ENCODE results near the gene SART1. TPM values are rescaled to one million over a fixed set of nuclear protein-coding genes. Genes with fewer than 3 reads are reported as not detected.

SART1 gene
- polyA plus RNA-seq (2014; cell fraction: cytosol; rRNA removed) = 12.6 and 42.4 TPM in 2 replicates
- 30.5 and 35.2 TPM in 2 replicates for polyA plus RNA-seq (2014; cell fraction: nucleus; rRNA removed)

DNA sequence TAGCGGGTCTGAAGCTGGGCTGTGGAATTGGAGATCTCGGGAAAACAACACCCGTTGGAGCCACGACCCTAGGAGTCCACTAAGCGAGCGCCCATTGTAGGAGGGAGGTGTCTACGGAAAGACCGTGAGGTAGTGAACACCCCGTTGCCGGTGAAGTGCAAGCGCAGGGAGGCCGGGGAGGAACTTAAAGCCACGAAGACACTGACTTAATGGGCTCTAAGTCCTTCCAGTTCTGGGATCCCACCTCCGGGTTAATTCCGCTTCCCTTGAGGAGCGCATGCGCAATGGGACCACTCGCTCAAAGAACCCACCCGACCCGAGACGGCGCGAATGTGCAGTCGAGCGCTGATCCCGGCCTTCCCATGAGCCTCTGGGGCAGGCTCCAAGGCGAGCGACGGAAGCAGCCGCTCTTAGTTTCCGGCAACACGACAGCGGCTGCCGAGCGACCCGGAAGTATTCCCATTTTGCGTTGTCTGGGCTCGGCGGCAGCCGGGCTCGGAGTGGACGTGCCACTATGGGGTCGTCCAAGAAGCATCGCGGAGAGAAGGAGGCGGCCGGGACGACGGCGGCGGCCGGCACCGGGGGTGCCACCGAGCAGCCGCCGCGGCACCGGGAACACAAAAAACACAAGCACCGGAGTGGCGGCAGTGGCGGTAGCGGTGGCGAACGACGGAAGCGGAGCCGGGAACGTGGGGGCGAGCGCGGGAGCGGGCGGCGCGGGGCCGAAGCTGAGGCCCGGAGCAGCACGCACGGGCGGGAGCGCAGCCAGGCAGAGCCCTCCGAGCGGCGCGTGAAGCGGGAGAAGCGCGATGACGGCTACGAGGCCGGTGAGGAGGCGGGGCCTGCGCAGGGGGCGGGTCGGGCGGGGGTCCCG, at the start of gene SART1:
SART1 (plus strand) TSS at position 468 of the 874 bp plus-strand sequence; CDS start at position 515, 47 bp downstream.
- peak; percentile 99 for DNase-seq (ENCODE audit: low spot score)

DNA sequence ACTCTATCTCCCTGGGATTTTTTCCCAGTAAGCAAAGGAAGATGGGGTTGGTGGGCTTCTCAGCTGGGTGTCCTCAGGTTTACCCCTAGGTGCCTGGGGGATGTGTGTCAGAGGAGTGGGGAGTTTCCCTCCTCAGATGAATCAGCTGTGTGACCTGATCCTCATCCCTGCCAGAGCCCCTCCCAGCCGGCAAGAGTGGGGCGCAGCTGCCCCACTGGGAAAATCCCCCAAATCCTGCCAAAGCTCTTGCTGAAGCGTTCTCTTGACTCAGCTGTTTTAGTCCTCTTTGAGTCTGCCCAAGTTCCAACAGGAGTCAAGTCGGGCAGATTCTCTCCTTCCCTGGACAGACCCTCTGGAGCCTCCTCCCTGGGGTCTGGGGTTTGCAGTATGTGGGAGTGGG, 48.7 kb upstream of the SART1 start:
- no peak for DNase-seq (ENCODE audit: low spot score)

DNA sequence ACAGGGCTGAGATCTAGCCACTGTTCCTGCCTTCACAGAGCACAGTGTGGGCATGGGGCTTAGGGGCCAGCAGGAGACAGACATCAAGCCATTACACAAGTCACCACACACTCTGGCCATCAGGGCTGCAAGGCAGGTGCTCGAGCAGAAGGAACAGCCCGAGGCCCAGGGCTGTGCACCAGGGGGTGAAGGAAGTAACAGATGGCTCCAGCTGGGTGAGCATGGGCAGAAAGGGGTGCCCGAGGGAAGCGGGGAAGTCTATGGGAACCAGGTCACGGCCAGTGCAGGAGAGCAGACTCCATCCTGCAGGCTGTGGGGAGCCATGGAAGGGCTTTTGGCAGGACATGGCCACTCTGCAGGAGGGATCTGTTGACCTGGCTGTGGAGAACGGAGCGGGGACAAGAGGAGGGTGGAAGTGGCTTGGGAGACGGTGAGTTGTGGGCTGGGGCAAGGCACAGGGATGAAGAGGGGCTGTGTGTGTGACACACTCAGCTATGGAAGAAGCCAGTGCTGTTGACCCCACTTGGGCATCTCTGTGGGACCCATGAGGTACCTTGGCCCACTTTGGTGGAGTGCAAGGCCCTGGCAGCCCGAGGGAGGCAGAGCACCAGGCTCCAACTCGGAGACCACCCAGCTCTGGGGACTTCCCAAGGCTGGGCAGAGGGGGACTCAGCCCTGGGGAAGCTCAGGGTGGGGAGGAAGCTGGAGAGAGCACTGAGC, 46.3 kb upstream of the SART1 start:
- no peak for DNase-seq (ENCODE audit: low spot score)

GRCh38 chr11:65915821-65916251, 45.7 kb upstream of the SART1 start:
- no peak for DNase-seq (ENCODE audit: low spot score)

DNA sequence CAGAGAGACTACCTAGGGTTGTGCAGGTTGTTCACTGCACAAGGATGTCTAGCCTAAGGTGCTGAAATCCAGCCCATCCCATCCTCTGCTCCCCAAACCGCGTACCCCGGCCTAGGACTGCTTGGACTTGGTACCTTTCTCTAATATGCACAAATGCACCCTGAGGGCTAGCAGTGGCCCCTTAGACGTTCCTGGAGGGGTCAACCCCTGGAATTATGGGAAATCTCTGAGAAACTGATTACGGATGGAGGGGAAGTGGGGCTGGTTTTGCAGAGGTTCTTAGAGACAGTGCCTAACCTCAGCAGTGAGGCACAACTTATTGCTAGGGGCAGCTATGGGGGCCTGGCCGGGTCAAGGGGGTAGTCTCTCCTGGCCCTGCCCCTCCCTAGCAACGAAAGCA, 45.1 kb upstream of the SART1 start:
- no peak for DNase-seq (ENCODE audit: low spot score)

- no peak for DNase-seq (ENCODE audit: low spot score)
Measured at GRCh38 chr11:65917077-65917433, 44.5 kb upstream of the SART1 start.

- no peak for DNase-seq (ENCODE audit: low spot score)
Measured at GRCh38 chr11:65917434-65918210, 43.9 kb upstream of the SART1 start.

DNA sequence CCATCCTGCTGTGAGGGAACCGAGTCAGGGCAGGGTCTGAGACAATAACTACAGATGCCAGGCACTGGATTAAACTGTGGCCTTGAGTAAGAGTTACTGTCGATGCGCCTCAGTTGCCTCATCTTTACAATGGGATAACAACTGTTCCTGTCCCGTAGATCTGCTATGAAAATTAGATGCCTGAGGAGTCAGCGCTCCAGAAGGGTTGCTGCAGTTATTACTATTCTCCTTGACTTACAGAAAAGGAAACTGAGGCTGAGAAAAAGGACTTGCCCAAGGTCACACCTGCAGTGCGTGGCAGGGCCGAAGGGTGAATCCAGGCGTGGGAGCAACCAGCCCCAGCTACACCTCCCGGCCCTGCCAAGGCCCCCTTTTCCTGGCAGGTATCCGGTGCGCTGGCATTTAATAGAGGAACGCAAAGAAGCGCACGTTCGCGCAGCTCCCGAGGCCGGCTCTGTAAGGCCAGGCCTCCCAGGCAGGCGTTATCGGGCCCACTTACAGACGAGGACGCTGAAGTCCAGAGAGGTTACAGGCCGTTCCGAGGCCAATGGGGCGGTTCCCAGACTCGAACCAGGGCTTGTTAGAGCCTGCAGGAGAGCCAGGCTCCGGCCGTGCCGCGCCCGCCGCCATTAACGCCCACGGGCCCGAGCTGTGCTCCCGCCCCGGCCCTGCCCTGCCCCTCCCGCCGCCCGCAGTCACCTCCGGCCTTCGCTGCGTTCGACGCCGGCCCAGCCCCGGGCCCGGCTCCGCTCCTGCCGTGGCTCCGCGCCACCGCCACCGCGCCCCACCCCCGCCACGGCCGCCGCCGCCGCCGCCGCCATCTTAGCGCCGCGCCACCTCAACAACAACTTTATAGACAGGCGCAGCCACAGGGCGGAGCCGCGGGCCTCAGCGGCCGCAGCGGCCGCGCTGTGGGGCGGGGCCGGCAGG, 43.1 kb upstream of the SART1 start, which contains the start of gene C11orf68:
C11orf68 (minus strand) TSS at position 852 of the 930 bp plus-strand sequence; CDS start at position 821, 31 bp downstream.
- DNase-seq (ENCODE audit: low spot score) = no peak

GRCh38 chr11:65919141-65919572, 42.4 kb upstream of the SART1 start, which contains the start of gene DRAP1:
Gene DRAP1, plus strand, starts transcription at chr11:65919426. Its CDS starts 76 bp downstream, at chr11:65919502.
- DNase-seq (ENCODE audit: low spot score) = peak; percentile 97

DNA sequence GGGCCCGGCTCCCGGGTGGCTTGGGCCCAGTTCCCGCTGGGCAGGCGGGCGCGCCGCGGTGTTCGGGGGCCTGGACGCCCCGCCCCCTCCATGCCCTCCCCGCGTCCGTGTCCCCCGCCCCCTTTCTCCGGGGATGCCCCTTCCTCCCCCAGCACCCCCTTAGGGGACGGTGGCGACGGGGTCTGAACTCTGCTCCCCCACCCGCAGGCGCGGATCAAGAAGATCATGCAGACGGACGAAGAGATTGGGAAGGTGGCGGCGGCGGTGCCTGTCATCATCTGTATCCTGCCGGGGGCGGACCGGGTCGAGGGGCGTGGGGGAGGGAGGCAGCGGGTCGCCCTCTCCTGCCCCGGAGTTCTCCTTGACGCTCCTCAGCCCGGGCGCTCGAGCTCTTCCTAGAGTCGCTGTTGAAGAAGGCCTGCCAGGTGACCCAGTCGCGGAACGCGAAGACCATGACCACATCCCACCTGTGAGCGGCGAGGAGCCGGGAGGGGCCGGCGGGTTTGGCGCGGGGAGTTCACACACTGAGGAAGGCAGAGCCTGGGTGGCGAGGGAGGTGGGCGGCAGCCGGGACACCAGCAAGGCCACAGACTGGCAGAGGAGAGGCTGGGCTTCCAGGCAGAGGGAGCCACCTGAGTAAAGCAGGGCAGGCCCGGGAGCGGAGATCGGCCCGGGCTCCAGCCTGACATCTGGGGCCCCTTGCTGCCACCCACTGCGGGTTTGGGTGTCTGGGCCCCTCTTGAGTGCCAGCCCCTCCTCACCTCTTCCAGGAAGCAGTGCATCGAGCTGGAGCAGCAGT, 41.8 kb upstream of the SART1 start:
- DNase-seq (ENCODE audit: low spot score) = peak; percentile 39

DNA sequence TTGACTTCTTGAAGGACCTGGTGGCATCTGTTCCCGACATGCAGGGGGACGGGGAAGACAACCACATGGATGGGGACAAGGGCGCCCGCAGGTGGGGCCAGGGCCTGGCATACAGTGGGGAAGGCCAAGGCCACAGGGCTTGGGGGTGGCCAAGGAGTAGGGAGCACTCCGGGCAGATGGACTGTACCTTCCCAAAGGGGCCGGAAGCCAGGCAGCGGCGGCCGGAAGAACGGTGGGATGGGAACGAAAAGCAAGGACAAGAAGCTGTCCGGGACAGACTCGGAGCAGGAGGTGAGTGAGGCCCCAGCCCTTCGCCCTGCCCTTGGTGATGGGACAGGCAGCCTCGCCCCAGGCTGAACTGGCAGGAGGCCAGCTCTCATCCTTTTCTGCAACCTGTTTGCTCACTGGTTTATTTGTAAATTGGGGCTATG, 41.1 kb upstream of the SART1 start:
- DNase-seq (ENCODE audit: low spot score) = no peak

DNA sequence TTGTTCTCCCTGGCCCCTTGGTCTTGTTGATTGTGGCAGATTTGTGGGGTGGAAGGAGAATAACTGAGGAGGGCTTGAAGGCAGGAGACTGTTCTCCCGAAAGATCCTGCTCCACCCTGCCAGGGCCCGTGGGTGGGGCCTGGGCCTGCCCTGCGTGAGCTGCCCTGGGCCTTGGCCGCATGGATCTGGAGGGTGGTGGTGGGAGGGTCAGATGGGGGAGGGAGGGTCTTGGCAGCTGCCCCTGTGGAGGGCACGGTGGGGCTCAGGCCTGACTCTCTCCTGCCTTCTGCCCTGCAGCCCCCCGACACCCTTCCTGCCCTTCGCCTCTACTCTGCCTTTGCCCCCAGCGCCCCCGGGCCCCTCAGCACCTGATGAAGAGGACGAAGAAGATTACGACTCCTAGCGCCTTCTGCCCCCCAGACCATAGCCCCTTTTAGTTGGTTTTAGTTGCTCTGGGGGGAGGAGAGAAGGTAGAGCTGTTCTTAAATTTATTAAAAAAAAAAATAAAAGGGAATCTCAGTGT, 40.4 kb upstream of the SART1 start:
- DNase-seq (ENCODE audit: low spot score) = no peak

GRCh38 chr11:65921876-65922275, 39.7 kb upstream of the SART1 start:
- DNase-seq (ENCODE audit: low spot score) = no peak

GRCh38 chr11:65922565-65922964, 39.0 kb upstream of the SART1 start:
- no peak for DNase-seq (ENCODE audit: low spot score)

DNA sequence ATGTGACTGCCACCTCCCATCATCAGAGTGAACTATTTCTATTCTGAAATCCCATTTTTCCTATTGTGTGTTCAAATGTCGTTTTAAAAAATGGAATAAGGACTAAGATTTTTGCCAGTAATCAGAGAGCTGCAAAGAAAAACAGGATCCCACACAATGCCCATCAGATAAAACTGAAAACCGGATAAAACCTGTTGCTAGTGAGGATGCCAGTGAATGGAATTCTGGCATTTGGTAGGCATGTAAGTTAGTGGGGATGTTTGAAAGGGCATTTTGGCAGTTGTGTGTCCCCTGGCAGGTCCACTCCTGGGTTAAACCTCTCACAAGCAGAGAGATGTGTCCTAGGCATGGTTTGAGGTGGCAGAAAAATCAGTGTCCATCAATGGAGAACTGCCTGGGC, 36.1 kb upstream of the SART1 start:
- DNase-seq (ENCODE audit: low spot score) = no peak

GRCh38 chr11:65927904-65928397, 33.6 kb upstream of the SART1 start:
- no peak for DNase-seq (ENCODE audit: low spot score)

GRCh38 chr11:65928667-65929066, 32.9 kb upstream of the SART1 start:
- DNase-seq (ENCODE audit: low spot score) = no peak

DNA sequence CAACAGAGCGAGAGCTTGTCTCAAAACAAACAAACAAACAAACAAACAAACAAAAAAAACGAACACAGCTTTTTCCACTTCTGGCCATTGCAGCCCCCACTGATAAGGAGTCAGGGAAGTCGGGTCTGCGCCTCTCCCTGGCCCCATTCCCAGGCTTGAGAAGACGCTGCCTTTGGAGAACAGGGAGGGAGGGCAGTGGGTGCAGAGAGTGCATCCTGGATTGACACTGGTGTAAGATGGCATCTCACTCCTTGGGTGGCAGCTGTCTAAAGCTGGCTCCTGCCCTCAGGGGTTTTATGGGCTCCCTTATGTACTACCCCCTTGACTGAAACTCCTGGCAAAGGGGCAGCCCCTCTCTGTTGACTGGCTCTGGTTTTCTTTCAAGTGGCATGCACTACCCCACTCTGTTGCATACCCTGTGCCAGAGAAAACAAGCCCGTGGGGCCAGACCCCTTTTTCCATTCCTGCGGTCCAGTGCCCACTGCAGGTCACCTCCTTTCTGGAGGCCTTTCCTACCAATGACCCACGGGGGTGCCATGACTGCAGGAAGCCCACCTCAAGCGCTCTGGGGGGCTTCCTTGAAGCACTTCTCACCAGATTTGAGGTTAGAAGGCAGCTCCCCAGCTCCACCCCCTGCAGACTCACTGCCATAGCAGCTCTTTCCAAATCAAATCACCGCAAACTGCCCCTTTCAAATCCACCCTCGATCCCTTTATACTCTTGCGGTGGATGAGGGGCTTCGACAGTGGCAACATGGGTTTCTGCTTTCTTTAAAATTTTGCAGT, 29.6 kb upstream of the SART1 start:
- DNase-seq (ENCODE audit: low spot score) = no peak
